SU-DHL-6 (cell line): ENCODE measurements around the gene SFSWAP.

ENCODE experiments used
- H2AFZ ChIP-seq: fragments of 200-600 bp; sonication (generic); 2 replicates; pipeline ENCODE4 v1.6.1; 2014; ENCODE audit warnings: low read depth, mild to moderate bottlenecking, moderate library complexity, mixed read lengths, antibody characterized with exemption, low read length; ENCODE audit not compliant: severe bottlenecking
- H3F3A ChIP-seq: fragments of 200-600 bp; shearing (Covaris generic); 2 replicates; pipeline ENCODE4 v1.6.0; 2016; ENCODE audit warnings: antibody characterized with exemption, mild to moderate bottlenecking; ENCODE audit not compliant: insufficient read depth
- H3K27ac ChIP-seq: fragments of 200-600 bp; sonication (generic); 2 replicates; pipeline ENCODE4 v1.5.1; 2016; ENCODE audit warnings: low read depth, mild to moderate bottlenecking, low read length, moderate library complexity, mixed read lengths
- H3K27me3 ChIP-seq: fragments of 200-600 bp; sonication (generic), shearing (Covaris generic); 2 replicates; pipeline ENCODE4 v1.6.0; 2014; ENCODE audit warnings: mild to moderate bottlenecking, low read length
- H3K36me3 ChIP-seq: fragments of 200-600 bp; sonication (generic); 2 replicates; pipeline ENCODE4 v1.6.1; 2014; ENCODE audit warnings: mild to moderate bottlenecking, low read length, mixed read lengths
- H3K4me2 ChIP-seq: fragments of 300-600, 200-600 bp; shearing (Covaris generic), sonication (generic); 2 replicates; pipeline ENCODE4 v1.6.0; 2014; ENCODE audit warnings: low read length, low read depth, mild to moderate bottlenecking; ENCODE audit not compliant: poor library complexity, severe bottlenecking
- H3K4me3 ChIP-seq: fragments of 200-600 bp; sonication (generic); 2 replicates; pipeline ENCODE4 v1.5.1; 2014; ENCODE audit warnings: antibody characterized with exemption, low read length, mild to moderate bottlenecking, mixed read lengths; ENCODE audit not compliant: insufficient read depth, poor library complexity, severe bottlenecking
- H3K79me2 ChIP-seq: fragments of 200-600 bp; sonication (generic); 2 replicates; pipeline ENCODE4 v1.6.1; 2014; ENCODE audit warnings: mild to moderate bottlenecking, low read length, moderate library complexity; ENCODE audit not compliant: insufficient read depth
- H3K9ac ChIP-seq: fragments of 200-600 bp; sonication (generic); 2 replicates; pipeline ENCODE4 v1.7.0; 2014; ENCODE audit warnings: mild to moderate bottlenecking, low read length
- H3K9me2 ChIP-seq: fragments of 200-600 bp; sonication (generic); replicated peaks from 2 replicates; pipeline ENCODE4 v1.6.1; 2014; ENCODE audit warnings: low read length; ENCODE audit not compliant: insufficient read depth
- H3K9me3 ChIP-seq: fragments of 200-600 bp; sonication (generic); 2 replicates; pipeline ENCODE4 v1.6.1; 2014; ENCODE audit warnings: low read length, mixed read lengths; ENCODE audit not compliant: insufficient read depth
- H4K20me1 ChIP-seq: fragments of 200-600 bp; sonication (generic); 2 replicates; pipeline ENCODE4 v1.6.1; 2014; ENCODE audit warnings: low read depth, mild to moderate bottlenecking, antibody characterized with exemption, low read length, moderate library complexity, mixed read lengths
- CTCF ChIP-seq: fragments of 200-600 bp; sonication (generic); IDR thresholded peaks from one replicate; pipeline ENCODE4 v1.5.1; 2017; ENCODE audit warnings: antibody characterized with exemption, mild to moderate bottlenecking, low read length, moderate library complexity; ENCODE audit not compliant: insufficient read depth, poor library complexity, severe bottlenecking
- EZH2phosphoT487 ChIP-seq: fragments of 200-600 bp; sonication (generic), shearing (Covaris generic); conservative IDR thresholded peaks from 2 replicates; pipeline ENCODE4 v1.6.1; 2018; ENCODE audit warnings: mild to moderate bottlenecking, antibody characterized with exemption, low read length, moderate library complexity, mixed read lengths

SFSWAP gene

GRCh38 chr12:131818821-131819585 lies 108.1 kb downstream of the SFSWAP start:
- no peak overlapping the region for H3K9ac ChIP-seq
- H3F3A ChIP-seq, result no peaks in the 10 kb centered on the region
- H3K79me2 ChIP-seq, result no peaks in the 10 kb centered on the region
- TF ChIP-seq CTCF (no peak), EZH2phosphoT487 (no peak)
- H3K36me3 ChIP-seq, result no peaks in the 10 kb centered on the region
- H3K9me2 ChIP-seq, result no peaks in the 10 kb centered on the region
- no peak overlapping the region for H2AFZ ChIP-seq
- no peak overlapping the region for H3K27ac ChIP-seq
- no peaks in the 10 kb centered on the region for H3K9me3 ChIP-seq
- no peaks in the 10 kb centered on the region for H4K20me1 ChIP-seq
- no peak overlapping the region for H3K4me2 ChIP-seq
- no peaks in the 10 kb centered on the region for H3K27me3 ChIP-seq
- H3K4me3 ChIP-seq, result no peak overlapping the region

- H3K27me3 ChIP-seq, result no peaks in the 10 kb centered on the region
- H3K79me2 ChIP-seq, result no peaks in the 10 kb centered on the region
- H3K36me3 ChIP-seq, result no peaks in the 10 kb centered on the region
- no peak overlapping the region for H3K27ac ChIP-seq
- H3K4me3 ChIP-seq, result no peak overlapping the region
- no peaks in the 10 kb centered on the region for H3K9me2 ChIP-seq
- no peaks in the 10 kb centered on the region for H3K9me3 ChIP-seq
- H3F3A ChIP-seq, result no peaks in the 10 kb centered on the region
- H3K4me2 ChIP-seq, result no peak overlapping the region
- no peak overlapping the region for H3K9ac ChIP-seq
- TF ChIP-seq CTCF (no peak), EZH2phosphoT487 (no peak)
- no peaks in the 10 kb centered on the region for H4K20me1 ChIP-seq
- no peak overlapping the region for H2AFZ ChIP-seq
Measured at GRCh38 chr12:131824450-131824849, 113.6 kb downstream of the SFSWAP start.

GRCh38 chr12:131825146-131825892 lies 114.4 kb downstream of the SFSWAP start:
- TF ChIP-seq EZH2phosphoT487 (no peak), CTCF (no peak)
- no peak overlapping the region for H3K4me2 ChIP-seq
- H3K9me3 ChIP-seq, result no peaks in the 10 kb centered on the region
- no peak overlapping the region for H2AFZ ChIP-seq
- no peaks in the 10 kb centered on the region for H3K27me3 ChIP-seq
- H3K79me2 ChIP-seq, result no peaks in the 10 kb centered on the region
- H3K27ac ChIP-seq, result no peak overlapping the region
- H4K20me1 ChIP-seq, result no peaks in the 10 kb centered on the region
- no peak overlapping the region for H3K4me3 ChIP-seq
- no peak overlapping the region for H3K9ac ChIP-seq
- no peaks in the 10 kb centered on the region for H3K9me2 ChIP-seq
- no peaks in the 10 kb centered on the region for H3K36me3 ChIP-seq
- H3F3A ChIP-seq, result no peaks in the 10 kb centered on the region
